H1 (cell line): ENCODE results near the gene SLC39A9. TPM values are rescaled to one million over a fixed set of nuclear protein-coding genes. Genes with fewer than 3 reads are reported as not detected.

Source experiments
- polyA plus RNA-seq, 7 experiments: library from polyadenylated mRNA; depleted of rRNA in 3 of 7; stranded (reverse) in 5 of 7; unstranded in 2 of 7; fragments of >200 nt in 5 of 7; fragments of 200-250 nt in 2 of 7; gene quantifications; 1 replicate in 5 of 7; 2 replicates in 1 of 7; 4 replicates in 1 of 7; pipeline versions ENCODE4 v1.2.1 to v1.2.3, GENCODE V29; 2011 to 2013; ENCODE audit warnings: missing spikeins in 2 of 7, mixed read lengths in 2 of 7
- total RNA-seq: library from RNA; stranded (reverse); fragmentation: NEBNext Ultra II Directional; extraction: Animal tissue kit (Norgen Biotek cat#: 25700); gene quantifications from 2 replicates; pipeline ENCODE4 v1.2.1, GENCODE V29; 2021

The SLC39A9 gene
- total and polyA plus RNA-seq, 2 of the 8 experiments (the other 6 are each of a cell fraction or from before 2014, with no cell fraction given) = 31.0 to 44.2 TPM

Other genes with a start within 250 kb of the SLC39A9 start
- gene DCAF5, start 245.6 kb upstream of the SLC39A9 start, total RNA-seq = 23.9 and 24.3 TPM in 2 replicates
- gene DCAF5, start 245.6 kb upstream of the SLC39A9 start, polyA plus RNA-seq (2011; rRNA removed) = 31.0 and 41.0 TPM in 2 replicates
- 20.3 and 25.9 TPM in 2 replicates for gene EXD2, start 207.2 kb upstream of the SLC39A9 start, total RNA-seq
- gene EXD2, start 207.2 kb upstream of the SLC39A9 start, polyA plus RNA-seq (2011; rRNA removed) = 8.7 and 11.9 TPM in 2 replicates
- gene GALNT16, start 138.5 kb upstream of the SLC39A9 start, total RNA-seq = 6.0 and 6.3 TPM in 2 replicates
- gene GALNT16, start 138.5 kb upstream of the SLC39A9 start, polyA plus RNA-seq (2011; rRNA removed) = 5.4 and 5.9 TPM in 2 replicates
- gene ERH, start 393 bp upstream of the SLC39A9 start, total RNA-seq = 447 and 454 TPM in 2 replicates
- gene ERH, start 393 bp upstream of the SLC39A9 start, polyA plus RNA-seq (2011; rRNA removed) = 157 and 329 TPM in 2 replicates
- gene PLEKHD1, start 86.0 kb downstream of the SLC39A9 start, total RNA-seq = 0.48 and 0.67 TPM in 2 replicates
- gene PLEKHD1, start 86.0 kb downstream of the SLC39A9 start, polyA plus RNA-seq (2011; rRNA removed) = 0.24 and 0.42 TPM in 2 replicates
- gene CCDC177, start 176.2 kb downstream of the SLC39A9 start, total RNA-seq = 2.8 and 2.9 TPM in 2 replicates
- gene CCDC177, start 176.2 kb downstream of the SLC39A9 start, polyA plus RNA-seq (2011; rRNA removed) = 0.62 and 1.4 TPM in 2 replicates
- gene SUSD6, start 212.9 kb downstream of the SLC39A9 start, total RNA-seq = 3.8 and 5.1 TPM in 2 replicates
- gene SUSD6, start 212.9 kb downstream of the SLC39A9 start, polyA plus RNA-seq (2011; rRNA removed) = 2.9 and 3.0 TPM in 2 replicates